Upper lobe of left lung (tissue), 4 donors: ENCODE data around the gene SAP130.

Source experiments
- CTCF ChIP-seq, 6 experiments: fragments of 450-650 bp in 4 of 6; fragments of 200-600 bp in 2 of 6; sonication (generic) in 2 of 6; IDR thresholded peaks; one replicate each; pipeline ENCODE4 v1.5.1; 2016 to 2019; ENCODE audit warnings: antibody characterized with exemption in 6 of 6
- POLR2AphosphoS5 ChIP-seq, 2 donors: sonication (generic); formaldehyde crosslinking; IDR thresholded peaks; one replicate each; pipeline ENCODE4 v1.5.1; 2017; ENCODE audit warnings: antibody characterized with exemption in 2 of 2

DNA sequence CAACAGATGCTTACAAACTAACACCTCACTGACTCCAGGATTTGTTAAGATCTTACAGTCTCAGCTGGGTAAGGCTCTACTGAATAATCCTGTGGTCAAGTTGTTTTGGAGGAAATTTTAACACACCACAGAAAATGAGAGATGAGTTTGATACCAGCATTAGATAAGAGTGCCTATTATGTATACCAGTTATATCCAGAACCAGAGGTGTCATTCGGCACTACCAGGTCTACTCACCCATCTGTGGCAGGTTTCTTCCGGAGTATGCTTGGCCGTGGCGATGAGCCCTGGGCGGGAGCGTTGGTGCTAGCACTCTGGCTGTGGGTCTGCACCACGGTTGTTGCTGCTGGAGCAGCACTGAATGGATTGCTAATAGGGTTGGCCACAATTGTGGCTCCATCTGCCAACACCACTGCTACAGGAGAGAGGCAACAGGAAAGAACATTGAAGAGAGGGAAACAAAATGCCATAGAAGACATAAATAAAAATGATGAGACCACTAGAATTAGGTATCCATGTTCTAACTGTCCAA is 41.2 kb downstream of the SAP130 start:
- TF ChIP-seq CTCF (IDR thresholded peaks at IDR 0.05) (no peak), POLR2AphosphoS5 (IDR thresholded peaks at IDR 0.05) (no peak)
